Activated naive CD4-positive, alpha-beta T cell treated with anti-CD3 and anti-CD28 coated beads, Interleukin-2, amount 10 ng/mL, durations not matched to agents 7 days and 5 days (primary cell): ENCODE data around the gene MED10.
"Not testable (repeated sequence)": the region's sequence is repeated elsewhere in the genome, so short reads cannot be mapped to it uniquely, and the experiment has no call there.

ENCODE experiments used
- CTCF ChIA-PET: fragments of 350-600 bp; sonication (Branson Sonifier 250); formaldehyde crosslinking; loops from one replicate; lab custom pipeline; 2021; ENCODE audit warnings: antibody characterized with exemption; lab: Charles Lee
- DNase-seq: peaks from one replicate; pipeline ENCODE4 v3.0.0-alpha.2; 2020
- H3K27ac Mint-ChIP-seq: one replicate; pipeline ENCODE4 v1.8.0; 2021; ENCODE audit warnings: mild to moderate bottlenecking, moderate library complexity, mixed read lengths
- H3K27me3 Mint-ChIP-seq: one replicate; pipeline ENCODE4 v1.8.0; 2021; ENCODE audit warnings: mild to moderate bottlenecking, mixed read lengths
- H3K36me3 Mint-ChIP-seq: one replicate; pipeline ENCODE4 v1.8.0; 2021; ENCODE audit warnings: mixed read lengths
- H3K4me1 Mint-ChIP-seq: one replicate; pipeline ENCODE4 v1.8.0; 2021; ENCODE audit warnings: mixed read lengths
- H3K4me3 Mint-ChIP-seq: one replicate; pipeline ENCODE4 v1.8.0; 2021; ENCODE audit warnings: mild to moderate bottlenecking, moderate library complexity, mixed read lengths
- H3K9me3 Mint-ChIP-seq: one replicate; pipeline ENCODE4 v1.8.0; 2021; ENCODE audit warnings: mixed read lengths

MED10 gene

GRCh38 chr5:6357817-6358433, 20.4 kb downstream of the MED10 start:
- DNase-seq, H3K27me3 Mint-ChIP-seq, H3K4me3 Mint-ChIP-seq, H3K9me3 Mint-ChIP-seq, CTCF ChIA-PET: not testable (repeated sequence)
- H3K36me3 Mint-ChIP-seq: peaks cover 26% of the 10 kb centered on the region
- peak overlapping the region; percentile 28 for H3K27ac Mint-ChIP-seq
- H3K4me1 Mint-ChIP-seq: peaks cover 35% of the 10 kb centered on the region

DNA sequence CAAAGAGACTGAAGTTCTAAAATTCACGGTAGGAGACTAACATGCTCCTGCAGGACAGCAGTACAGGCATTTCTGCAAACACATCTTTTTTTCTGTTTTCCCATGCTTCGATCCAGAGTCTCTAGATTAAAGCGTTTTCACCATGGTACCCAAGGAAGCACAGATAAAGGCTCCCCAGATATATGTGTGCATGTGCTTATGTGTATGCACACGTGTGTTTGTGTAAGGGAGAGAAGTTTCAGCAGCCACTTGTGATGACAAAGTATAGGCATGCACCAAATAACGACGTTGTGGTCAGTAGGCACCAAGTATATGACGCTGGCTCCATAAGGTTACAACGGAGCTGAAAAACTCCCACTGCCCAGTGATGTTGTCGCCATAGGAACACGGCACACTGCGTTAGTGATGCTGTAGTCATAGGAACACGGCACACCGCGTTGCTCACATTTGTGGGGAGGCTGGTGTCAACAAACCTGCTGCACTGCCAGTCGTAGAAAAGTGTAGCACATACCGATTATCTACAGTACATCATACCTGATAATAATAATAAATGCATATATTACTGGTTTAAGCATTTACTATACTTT, 21.7 kb downstream of the MED10 start:
- DNase-seq: no peak
- H3K27ac Mint-ChIP-seq: no peak overlapping the region
- CTCF ChIA-PET: no interaction called here
- H3K9me3 Mint-ChIP-seq: no peaks in the 10 kb centered on the region
- H3K27me3 Mint-ChIP-seq: no peaks in the 10 kb centered on the region
- peaks cover 28% of the 10 kb centered on the region for H3K4me1 Mint-ChIP-seq
- H3K4me3 Mint-ChIP-seq: no peak overlapping the region
- H3K36me3 Mint-ChIP-seq: peaks cover 16% of the 10 kb centered on the region

- H3K4me1 Mint-ChIP-seq: peaks cover 19% of the 10 kb centered on the region
- CTCF ChIA-PET: no interaction called here
- no peaks in the 10 kb centered on the region for H3K9me3 Mint-ChIP-seq
- DNase-seq: no peak
- peaks cover 9% of the 10 kb centered on the region for H3K36me3 Mint-ChIP-seq
- H3K4me3 Mint-ChIP-seq: no peak overlapping the region
- H3K27me3 Mint-ChIP-seq: no peaks in the 10 kb centered on the region
- H3K27ac Mint-ChIP-seq: no peak overlapping the region
Observed at GRCh38 chr5:6355294-6355693, 23.1 kb downstream of the MED10 start.

GRCh38 chr5:6354848-6355247, 23.5 kb downstream of the MED10 start:
- Mint-ChIP-seq H3K9me3 (no peaks in the 10 kb centered on the region), H3K36me3 (peaks cover 6% of the 10 kb centered on the region), H3K4me3 (no peak overlapping the region), H3K27ac (no peak overlapping the region), H3K4me1 (peaks cover 14% of the 10 kb centered on the region), H3K27me3 (no peaks in the 10 kb centered on the region)
- CTCF ChIA-PET: no interaction called here
- no peak for DNase-seq

DNA sequence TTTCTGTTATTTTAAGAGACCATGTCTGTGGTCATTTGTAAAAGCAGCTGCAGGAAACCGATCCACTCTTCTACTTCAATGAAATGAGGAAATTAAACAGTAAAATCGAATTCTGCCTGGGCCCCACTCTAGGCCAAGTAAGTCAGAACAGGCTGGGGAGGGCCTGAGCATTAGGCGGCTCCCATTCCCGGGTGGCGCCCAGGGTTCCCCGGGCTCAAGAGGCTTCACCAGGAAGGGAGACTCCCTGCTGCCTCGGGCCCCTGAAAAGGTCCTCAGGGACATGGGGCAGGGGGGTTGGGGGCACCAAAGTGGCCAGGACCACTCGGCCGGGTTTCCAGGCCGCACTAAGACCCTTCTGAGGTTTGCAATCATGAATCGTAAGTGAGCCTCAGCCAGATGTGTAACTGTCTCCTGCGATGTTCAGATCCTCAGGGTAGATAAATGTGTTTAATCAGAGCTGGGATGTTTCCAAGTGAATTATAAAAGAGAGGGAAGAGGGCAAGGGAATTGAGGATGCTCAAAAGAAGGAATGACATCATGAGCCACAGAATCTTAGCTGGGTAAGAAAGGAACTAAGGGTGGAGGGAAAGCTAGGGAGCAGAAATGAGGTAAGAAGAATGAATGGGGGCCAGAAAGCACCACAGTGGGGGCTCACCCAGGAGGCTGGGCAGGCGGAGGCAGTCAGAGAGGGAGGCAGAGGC, 24.6 kb downstream of the MED10 start:
- no peaks in the 10 kb centered on the region for H3K9me3 Mint-ChIP-seq
- no peak for DNase-seq
- H3K4me3 Mint-ChIP-seq: no peak overlapping the region
- H3K27ac Mint-ChIP-seq: no peak overlapping the region
- H3K27me3 Mint-ChIP-seq: no peaks in the 10 kb centered on the region
- peaks cover 6% of the 10 kb centered on the region for H3K36me3 Mint-ChIP-seq
- peaks cover 3% of the 10 kb centered on the region for H3K4me1 Mint-ChIP-seq
- CTCF ChIA-PET: no interaction called here

GRCh38 chr5:6350277-6351090, 27.9 kb downstream of the MED10 start:
- no peaks in the 10 kb centered on the region for H3K36me3 Mint-ChIP-seq
- DNase-seq: no peak
- H3K9me3 Mint-ChIP-seq: no peaks in the 10 kb centered on the region
- no peak overlapping the region for H3K4me3 Mint-ChIP-seq
- no peaks in the 10 kb centered on the region for H3K27me3 Mint-ChIP-seq
- CTCF ChIA-PET: no interaction called here
- no peak overlapping the region for H3K27ac Mint-ChIP-seq
- peaks cover 3% of the 10 kb centered on the region for H3K4me1 Mint-ChIP-seq

DNA sequence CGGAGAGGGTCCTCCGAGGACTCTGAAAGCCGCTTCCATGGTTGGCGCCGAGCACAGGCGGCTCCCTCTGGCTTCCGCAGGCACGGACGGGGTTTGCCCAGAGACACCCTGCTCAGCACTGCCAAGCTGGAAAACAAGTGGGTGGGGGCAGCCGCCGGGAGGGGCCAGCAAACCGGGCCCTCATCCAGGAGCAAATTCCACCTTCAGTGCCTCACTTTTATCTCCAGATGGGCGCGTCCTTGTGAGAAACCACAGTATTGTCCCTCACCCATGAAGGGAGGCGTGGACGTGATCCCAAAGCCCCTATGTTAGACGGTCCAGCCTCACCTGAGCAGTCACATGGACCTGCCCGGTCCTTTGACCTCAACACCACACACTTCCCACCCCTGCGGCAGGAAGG, 29.0 kb downstream of the MED10 start:
- Mint-ChIP-seq H3K36me3 (no peaks in the 10 kb centered on the region), H3K4me3 (no peak overlapping the region), H3K27ac (no peak overlapping the region), H3K27me3 (no peaks in the 10 kb centered on the region), H3K9me3 (no peaks in the 10 kb centered on the region), H3K4me1 (peaks cover 3% of the 10 kb centered on the region)
- no peak for DNase-seq
- CTCF ChIA-PET: no interaction called here

DNA sequence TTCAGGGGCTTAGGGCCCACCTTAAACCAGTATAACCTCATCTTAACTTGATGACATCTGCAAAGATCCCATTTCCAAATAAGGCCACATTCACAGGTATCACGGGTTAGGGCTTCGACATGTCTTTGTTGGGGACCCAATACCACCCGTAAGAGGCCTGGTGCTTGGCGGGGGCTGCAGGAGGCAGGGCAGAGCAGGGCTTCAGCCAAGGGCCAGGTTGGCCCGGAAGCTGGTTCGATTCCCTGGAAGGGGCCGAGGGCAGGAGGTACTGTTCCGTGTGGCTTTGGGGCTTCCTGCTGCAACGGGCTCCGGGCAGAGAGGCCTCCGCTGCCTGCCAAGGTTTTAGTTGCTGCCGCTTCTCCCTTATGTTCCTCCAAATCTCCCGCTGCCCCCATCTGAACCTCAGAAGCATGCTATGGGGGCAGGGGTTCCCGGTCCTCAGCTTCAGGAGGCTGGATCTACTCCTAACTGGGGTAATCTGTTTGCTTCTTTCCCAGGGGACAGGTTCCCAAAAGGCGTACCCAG, 29.8 kb downstream of the MED10 start:
- Mint-ChIP-seq H3K27ac (no peak overlapping the region), H3K27me3 (no peaks in the 10 kb centered on the region), H3K4me3 (no peak overlapping the region), H3K36me3 (no peaks in the 10 kb centered on the region), H3K9me3 (no peaks in the 10 kb centered on the region), H3K4me1 (peaks cover 3% of the 10 kb centered on the region)
- no peak for DNase-seq
- CTCF ChIA-PET: no interaction called here

GRCh38 chr5:6347673-6348072, 30.7 kb downstream of the MED10 start:
- DNase-seq: no peak
- Mint-ChIP-seq H3K36me3 (no peaks in the 10 kb centered on the region), H3K4me3 (no peak overlapping the region), H3K27ac (no peak overlapping the region), H3K4me1 (peaks cover 3% of the 10 kb centered on the region), H3K27me3 (no peaks in the 10 kb centered on the region), H3K9me3 (no peaks in the 10 kb centered on the region)
- CTCF ChIA-PET: no interaction called here

GRCh38 chr5:6347165-6347564, 31.2 kb downstream of the MED10 start:
- Mint-ChIP-seq H3K27me3 (no peaks in the 10 kb centered on the region), H3K4me1 (peaks cover 3% of the 10 kb centered on the region), H3K4me3 (no peak overlapping the region), H3K36me3 (no peaks in the 10 kb centered on the region), H3K9me3 (no peaks in the 10 kb centered on the region), H3K27ac (no peak overlapping the region)
- CTCF ChIA-PET: no interaction called here
- no peak for DNase-seq

DNA sequence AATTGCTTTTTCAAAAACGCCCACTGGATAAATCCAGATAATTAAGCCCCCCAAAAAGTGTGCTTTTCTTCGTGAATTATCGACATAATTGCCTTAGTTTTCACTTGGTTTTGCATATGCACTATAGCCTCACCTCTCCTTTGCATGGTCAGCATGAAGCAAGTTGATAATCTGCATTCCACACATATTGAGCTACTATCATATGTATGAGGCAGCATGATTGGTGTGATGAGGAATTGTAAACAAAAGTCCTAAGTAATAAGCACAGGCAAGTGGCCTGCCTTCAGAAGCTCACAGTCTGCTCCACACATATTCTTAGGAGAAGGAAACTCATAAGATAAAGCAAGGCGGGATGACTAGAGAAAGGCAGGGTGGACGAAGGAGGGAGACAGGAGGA, 33.8 kb downstream of the MED10 start:
- CTCF ChIA-PET: no interaction called here
- H3K4me3 Mint-ChIP-seq: no peak overlapping the region

DNA sequence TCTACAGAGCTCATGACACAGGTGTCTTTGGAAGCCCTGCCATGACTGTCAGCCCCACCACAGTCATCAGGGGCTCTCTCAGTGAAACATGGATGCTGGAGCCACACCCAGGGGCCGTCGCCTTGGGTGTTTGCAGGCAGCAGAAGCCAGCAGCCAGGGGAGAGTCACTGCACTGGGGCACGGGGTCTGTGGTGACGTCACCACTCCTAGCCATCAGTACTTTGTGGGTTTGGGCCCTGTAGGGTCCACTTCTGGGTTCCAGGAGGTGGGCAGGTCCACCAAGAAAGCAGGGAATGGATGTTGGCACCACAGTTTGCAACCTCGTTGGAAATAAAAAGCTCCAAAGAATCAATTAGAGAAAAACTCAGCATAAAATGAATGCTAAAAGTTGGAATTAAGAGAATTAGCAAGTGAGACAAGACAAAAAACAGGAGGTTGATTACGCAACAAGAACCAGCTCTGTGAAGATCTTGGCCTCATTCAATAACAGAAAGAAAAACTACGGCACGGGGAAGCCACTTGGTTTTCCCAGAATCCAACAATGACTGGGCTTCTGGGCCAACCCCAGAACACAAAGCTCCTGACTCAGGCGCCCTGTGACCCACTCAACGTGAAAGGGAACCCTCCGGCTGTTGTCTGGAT, 34.3 kb downstream of the MED10 start:
- H3K36me3 Mint-ChIP-seq: no peaks in the 10 kb centered on the region
- DNase-seq: no peak
- no peak overlapping the region for H3K27ac Mint-ChIP-seq
- H3K27me3 Mint-ChIP-seq: no peaks in the 10 kb centered on the region
- CTCF ChIA-PET: no interaction called here
- no peak overlapping the region for H3K4me3 Mint-ChIP-seq
- H3K9me3 Mint-ChIP-seq: no peaks in the 10 kb centered on the region
- H3K4me1 Mint-ChIP-seq: no peaks in the 10 kb centered on the region

More for the DNA sequence above, 33.8 kb downstream of the MED10 start:
- no peak overlapping the region for H3K27ac Mint-ChIP-seq
- no peak for DNase-seq
- H3K36me3 Mint-ChIP-seq: no peaks in the 10 kb centered on the region
- H3K4me1 Mint-ChIP-seq: no peaks in the 10 kb centered on the region
- no peaks in the 10 kb centered on the region for H3K9me3 Mint-ChIP-seq
- H3K27me3 Mint-ChIP-seq: no peaks in the 10 kb centered on the region

GRCh38 chr5:6342689-6343315, 35.5 kb downstream of the MED10 start:
- H3K27ac Mint-ChIP-seq: no peak overlapping the region

More at GRCh38 chr5:6342689-6343315, 35.5 kb downstream of the MED10 start:
- H3K4me3 Mint-ChIP-seq: no peak overlapping the region
- DNase-seq: no peak
- H3K36me3 Mint-ChIP-seq: no peaks in the 10 kb centered on the region
- H3K27me3 Mint-ChIP-seq: no peaks in the 10 kb centered on the region
- CTCF ChIA-PET: no interaction called here
- no peaks in the 10 kb centered on the region for H3K9me3 Mint-ChIP-seq
- no peaks in the 10 kb centered on the region for H3K4me1 Mint-ChIP-seq
